SK-N-SH treated with all-trans-retinoic acid at 6 μM for 48 hours (cell line): ENCODE measurements around the gene MAML2.

Experiments
- ARNTL ChIP-seq: fragments of 450-650 bp; formaldehyde crosslinking; IDR thresholded peaks from 2 replicates; pipeline ENCODE4 v1.5.0; 2020; ENCODE audit warnings: low read depth, mild to moderate bottlenecking, moderate library complexity, borderline replicate concordance
- ISL1 ChIP-seq: fragments of 250-450 bp; sonication (Bioruptor Pico); IDR thresholded peaks from 2 replicates; pipeline ENCODE4 v2.1.2; 2022; ENCODE audit warnings: mild to moderate bottlenecking, moderate library complexity
- RARB ChIP-seq: fragments of 250-450 bp; sonication (Bioruptor Pico); IDR thresholded peaks from 2 replicates; pipeline ENCODE4 v1.8.0; 2021; ENCODE audit warnings: mild to moderate bottlenecking, moderate library complexity
- SNAI2 ChIP-seq: fragments of 250-450 bp; sonication (Bioruptor Pico); IDR thresholded peaks from 2 replicates; pipeline ENCODE4 v1.5.0; 2020; ENCODE audit warnings: mild to moderate bottlenecking, moderate library complexity
- TCF4 ChIP-seq: fragments of 250-450 bp; sonication (Bioruptor Pico); IDR thresholded peaks from 2 replicates; pipeline ENCODE4 v1.8.0; 2021; ENCODE audit warnings: mild to moderate bottlenecking, moderate library complexity, borderline replicate concordance

DNA sequence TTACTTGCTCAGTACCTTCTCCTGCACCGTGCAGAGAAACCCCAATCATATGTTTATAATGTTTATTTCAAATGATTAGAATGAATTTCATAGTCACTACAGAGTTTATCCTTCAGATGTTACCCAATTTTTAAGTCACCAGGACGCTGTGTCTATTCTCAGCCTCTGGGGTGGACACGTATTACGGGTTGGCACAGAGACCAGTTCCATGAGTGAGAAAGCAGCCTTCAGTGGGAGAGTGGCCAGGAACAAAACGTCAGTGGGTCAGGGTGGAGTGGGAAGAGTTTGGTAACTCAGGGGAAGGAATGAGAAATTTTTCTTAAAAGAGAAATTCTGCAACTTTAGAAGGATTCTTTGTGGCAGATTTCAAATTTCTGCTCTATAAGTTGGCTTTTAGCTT lies 342.0 kb downstream of the MAML2 start:
- no peak for TF ChIP-seq RARB (CRISPR knock-in tag)
- no peak for TF ChIP-seq TCF4 (CRISPR knock-in tag)
- no peak for TF ChIP-seq ARNTL (CRISPR knock-in tag)
- TF ChIP-seq SNAI2 (CRISPR knock-in tag), result no peak
- no peak for TF ChIP-seq ISL1
